GM23248 (cell line): ENCODE results near the gene ACAP3. TPM values are rescaled to one million over a fixed set of nuclear protein-coding genes. Genes with fewer than 3 reads are reported as not detected.

ENCODE experiments used
- DNase-seq: peaks from one replicate; pipeline ENCODE4 v3.0.0-alpha.2; 2015
- H2AFZ ChIP-seq: fragments of 200-600 bp; sonication (generic); 2 replicates; pipeline ENCODE4 v1.6.1; 2016; ENCODE audit warnings: antibody characterized with exemption
- H3F3A ChIP-seq: fragments of 200-600 bp; sonication (generic); 2 replicates; pipeline ENCODE4 v1.6.1; 2016; ENCODE audit warnings: mild to moderate bottlenecking, antibody characterized with exemption, mixed run types; ENCODE audit not compliant: insufficient read depth
- H3K27ac ChIP-seq: fragments of 200-600 bp; sonication (generic); 2 replicates; pipeline ENCODE4 v1.5.1; 2016; ENCODE audit warnings: mild to moderate bottlenecking
- H3K27me3 ChIP-seq: fragments of 200-600 bp; sonication (generic); replicated peaks from 2 replicates; pipeline ENCODE4 v1.6.1; 2016; ENCODE audit warnings: mild to moderate bottlenecking; ENCODE audit not compliant: insufficient read depth
- H3K36me3 ChIP-seq: fragments of 200-600 bp; sonication (generic); 2 replicates; pipeline ENCODE4 v1.6.1; 2016; ENCODE audit warnings: low read depth, mild to moderate bottlenecking
- H3K4me1 ChIP-seq: fragments of 200-600 bp; sonication (generic); 2 replicates; pipeline ENCODE4 v1.6.1; 2016; ENCODE audit warnings: mild to moderate bottlenecking; ENCODE audit not compliant: insufficient read depth
- H3K4me2 ChIP-seq: fragments of 200-600 bp; sonication (generic); one replicate; pipeline ENCODE4 v1.6.1; 2016; ENCODE audit warnings: mild to moderate bottlenecking; ENCODE audit not compliant: unreplicated experiment
- H3K4me3 ChIP-seq: fragments of 200-600 bp; sonication (generic); 2 replicates; pipeline ENCODE4 v1.5.1; 2016; ENCODE audit warnings: mild to moderate bottlenecking
- H3K79me2 ChIP-seq: fragments of 200-600 bp; sonication (generic); 2 replicates; pipeline ENCODE4 v1.6.1; 2016; ENCODE audit warnings: mild to moderate bottlenecking; ENCODE audit not compliant: insufficient read depth
- H3K9ac ChIP-seq: fragments of 200-600 bp; sonication (generic); 2 replicates; pipeline ENCODE4 v1.6.1; 2016; ENCODE audit warnings: mild to moderate bottlenecking
- H3K9me2 ChIP-seq: fragments of 200-600 bp; sonication (generic); 2 replicates; pipeline ENCODE4 v1.6.1; 2016; ENCODE audit warnings: mixed run types, mild to moderate bottlenecking, moderate library complexity; ENCODE audit not compliant: insufficient read depth
- H3K9me3 ChIP-seq: fragments of 200-600 bp; sonication (generic); one replicate; pipeline ENCODE4 v1.6.1; 2017; ENCODE audit warnings: low read depth
- H4K20me1 ChIP-seq: fragments of 200-600 bp; sonication (generic); 2 replicates; pipeline ENCODE4 v1.6.0; 2016; ENCODE audit not compliant: insufficient read depth
- EZH2 ChIP-seq: fragments of 200-600 bp; sonication (generic); IDR thresholded peaks from 2 replicates; pipeline ENCODE4 v1.6.1; 2018; ENCODE audit warnings: antibody characterized with exemption, mild to moderate bottlenecking; ENCODE audit not compliant: insufficient read depth, poor library complexity, severe bottlenecking
- EZH2phosphoT487 ChIP-seq: fragments of 200-600 bp; sonication (generic); IDR thresholded peaks from 2 replicates; pipeline ENCODE4 v1.6.1; 2018; ENCODE audit warnings: antibody characterized with exemption, moderate library complexity, mild to moderate bottlenecking, low read depth; ENCODE audit not compliant: insufficient read depth
- WGBS, 2 experiments: methylation state at CpG; one replicate each; pipeline ENCODE4 v1.1.6; 2015 to 2017; ENCODE audit warnings: low lambda C conversion rate in 2 of 2, low coverage in 1 of 2; ENCODE audit errors: missing lambda C conversion rate in 2 of 2; 5-methylcytosine and 5-hydroxymethylcytosine counted together
- in situ Hi-C: fragments of 300-500 bp; cut with MboI; formaldehyde crosslinking; loops from 2 replicates; pipeline ENCODE4 v1.15.0; 2020
- polyA plus RNA-seq: library from polyadenylated mRNA; unstranded; fragments of >200 nt; fragmentation: Nextera tagmentation; extraction: Ambion mirVana; gene quantifications from 2 replicates; pipeline ENCODE4 v1.2.1, GENCODE V29; 2016
- total RNA-seq: library from RNA; depleted of rRNA; stranded (reverse); fragments of >200 nt; shearing (Covaris generic); gene quantifications from 2 replicates; pipeline ENCODE4 v1.2.3, GENCODE V29; 2014

ACAP3 gene
- total and polyA plus RNA-seq, 2 experiments from 2014 or later: 11.8 to 68.0 TPM

GRCh38 chr1:1335792-1336248 lies 28.1 kb upstream of the ACAP3 start:
- Histone ChIP-seq H3F3A (no peaks in the 10 kb centered on the region), H3K4me2 (no peak overlapping the region), H3K9ac (no peak overlapping the region), H3K27ac (no peak overlapping the region), H3K4me1 (peaks cover 7% of the 10 kb centered on the region), H3K9me2 (no peaks in the 10 kb centered on the region), H3K36me3 (no peaks in the 10 kb centered on the region; the same call in 1 of the 2 replicates), H3K79me2 (peaks cover 2% of the 10 kb centered on the region; the same call in 1 of the 2 replicates), H3K4me3 (no peak overlapping the region), H3K27me3 (no peaks in the 10 kb centered on the region), H4K20me1 (no peaks in the 10 kb centered on the region), H2AFZ (no peak overlapping the region), H3K9me3 (no peaks in the 10 kb centered on the region)
- WGBS, 2 experiments: 90 to 94% methylated on average over 17 to 20 of the region's 21 CpGs
- in situ Hi-C loops: no loop called here
- no peak for DNase-seq
- TF ChIP-seq EZH2 (no peak), EZH2phosphoT487 (no peak)

GRCh38 chr1:1335283-1335682 lies 27.6 kb upstream of the ACAP3 start:
- no peaks in the 10 kb centered on the region; the same call in 1 of the 2 replicates for H3K36me3 ChIP-seq
- in situ Hi-C loops: no loop called here
- peaks cover 12% of the 10 kb centered on the region for H3K4me1 ChIP-seq
- WGBS, 2 experiments: 85 to 87% methylated on average over 15 to 16 of the region's 16 CpGs
- H3K9me3 ChIP-seq: no peaks in the 10 kb centered on the region
- H3K9me2 ChIP-seq: no peaks in the 10 kb centered on the region
- no peaks in the 10 kb centered on the region for H3K27me3 ChIP-seq
- H3K4me3 ChIP-seq: no peak overlapping the region
- TF ChIP-seq EZH2 (no peak), EZH2phosphoT487 (no peak)
- H3K79me2 ChIP-seq: no peaks in the 10 kb centered on the region
- no peak overlapping the region for H3K27ac ChIP-seq
- no peaks in the 10 kb centered on the region for H3F3A ChIP-seq
- no peak overlapping the region for H3K4me2 ChIP-seq
- H2AFZ ChIP-seq: no peak overlapping the region
- DNase-seq: no peak
- no peaks in the 10 kb centered on the region for H4K20me1 ChIP-seq
- no peak overlapping the region for H3K9ac ChIP-seq

- peaks cover 12% of the 10 kb centered on the region for H3K4me1 ChIP-seq
- H3K9ac ChIP-seq: no peak overlapping the region
- H3K9me2 ChIP-seq: no peaks in the 10 kb centered on the region
- in situ Hi-C loops: no loop called here
- no peaks in the 10 kb centered on the region for H3K9me3 ChIP-seq
- H3K36me3 ChIP-seq: no peaks in the 10 kb centered on the region; the same call in 1 of the 2 replicates
- no peak overlapping the region for H3K27ac ChIP-seq
- TF ChIP-seq EZH2 (no peak), EZH2phosphoT487 (no peak)
- no peak overlapping the region for H2AFZ ChIP-seq
- H4K20me1 ChIP-seq: no peaks in the 10 kb centered on the region
- no peaks in the 10 kb centered on the region for H3F3A ChIP-seq
- H3K4me3 ChIP-seq: no peak overlapping the region
- WGBS, 2 experiments: 82 to 93% methylated on average over 8 to 11 of the region's 11 CpGs
- no peaks in the 10 kb centered on the region for H3K27me3 ChIP-seq
- no peaks in the 10 kb centered on the region for H3K79me2 ChIP-seq
- H3K4me2 ChIP-seq: no peak overlapping the region
- no peak for DNase-seq
Measured at GRCh38 chr1:1334835-1335234, 27.1 kb upstream of the ACAP3 start.

GRCh38 chr1:1333551-1334241 lies 26.0 kb upstream of the ACAP3 start:
- H3K4me2 ChIP-seq: no peak overlapping the region
- peak; percentile 47 for DNase-seq
- peaks cover 12% of the 10 kb centered on the region for H3K4me1 ChIP-seq
- H3K27ac ChIP-seq: no peak overlapping the region
- H3K9me3 ChIP-seq: no peaks in the 10 kb centered on the region
- in situ Hi-C loops: no loop called here
- no peak overlapping the region for H2AFZ ChIP-seq
- H3K79me2 ChIP-seq: no peaks in the 10 kb centered on the region
- 60 to 61% methylated on average over 34 to 35 of the region's 36 CpGs for WGBS, 2 experiments
- no peaks in the 10 kb centered on the region for H3F3A ChIP-seq
- TF ChIP-seq EZH2 (no peak), EZH2phosphoT487 (no peak)
- no peaks in the 10 kb centered on the region; the same call in 1 of the 2 replicates for H3K36me3 ChIP-seq
- no peak overlapping the region for H3K4me3 ChIP-seq
- no peak overlapping the region for H3K9ac ChIP-seq
- no peaks in the 10 kb centered on the region for H3K27me3 ChIP-seq
- no peaks in the 10 kb centered on the region for H3K9me2 ChIP-seq
- no peaks in the 10 kb centered on the region for H4K20me1 ChIP-seq
